ENCODE measurements around the gene LRRC61.
"Not testable (repeated sequence)": the region's sequence is repeated elsewhere in the genome, so short reads cannot be mapped to it uniquely, and the experiment has no call there.

Gene LRRC61

DNA sequence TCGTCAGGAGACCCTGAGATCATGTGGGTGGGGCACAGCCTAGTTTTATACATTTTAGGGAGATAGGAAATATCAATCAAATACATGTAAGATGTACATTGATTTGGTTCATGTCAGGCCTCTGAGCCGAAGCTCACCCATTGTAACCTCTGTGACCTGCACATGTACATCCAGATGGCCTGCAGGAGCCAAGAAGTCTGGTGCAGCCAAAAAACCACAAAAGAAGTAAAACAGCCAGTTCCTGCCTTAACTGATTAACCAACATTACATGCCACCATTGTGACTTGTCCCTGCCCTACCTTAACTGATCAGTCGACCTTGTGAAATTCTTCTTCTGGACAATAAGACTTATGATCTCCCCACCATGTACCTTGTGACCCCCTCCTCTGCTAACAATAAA is 16.0 kb upstream of the LRRC61 start:
- DNase-seq (ENCODE audit: low read depth in 3 of 3, low spot score in 1 of 3) = no peak

DNA sequence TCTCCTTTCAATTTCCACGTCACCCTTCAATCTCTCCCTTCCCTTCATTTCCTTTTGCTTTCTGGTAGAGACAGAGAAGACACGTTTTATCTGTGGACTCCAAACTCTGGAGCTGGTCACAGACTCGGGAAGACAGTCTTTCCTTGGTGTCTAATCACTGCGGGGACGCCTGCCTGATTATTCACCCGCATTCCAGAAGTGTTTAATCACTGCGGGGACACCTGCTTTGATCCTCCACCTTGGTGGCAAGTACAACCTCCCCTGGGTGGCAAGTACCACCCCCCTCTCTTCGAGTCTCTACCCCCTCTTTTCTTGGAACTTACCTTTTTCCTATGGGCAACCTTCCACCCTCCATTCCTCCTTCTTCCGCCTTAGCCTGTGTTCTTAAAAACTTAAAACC is 15.3 kb upstream of the LRRC61 start:
- DNase-seq (ENCODE audit: low read depth in 3 of 3, low spot score in 1 of 3) = no peak

- no peak for DNase-seq (ENCODE audit: low read depth in 3 of 3, low spot score in 1 of 3)
Observed at GRCh38 chr7:150308575-150308974, 14.6 kb upstream of the LRRC61 start.

DNA sequence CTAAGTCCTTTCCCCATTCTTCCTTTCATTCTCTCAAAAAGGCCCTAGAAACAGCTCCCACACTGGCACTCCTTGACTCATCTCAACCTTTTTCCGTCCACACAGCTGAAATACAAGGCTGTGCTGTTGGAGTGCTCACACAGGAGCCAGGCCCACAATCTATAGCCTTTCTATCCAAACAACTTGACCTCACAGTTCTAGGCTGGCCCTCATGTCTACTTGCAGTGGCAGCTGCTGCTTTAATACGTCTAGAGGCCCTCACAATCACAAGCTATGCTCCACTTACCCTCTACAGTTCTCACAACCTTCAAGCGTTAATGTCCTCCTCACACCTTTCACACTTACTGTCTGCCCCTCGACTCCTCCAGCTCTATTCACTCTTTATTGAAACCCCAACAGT is 12.0 kb upstream of the LRRC61 start:
- DNase-seq (ENCODE audit: low read depth in 3 of 3, low spot score in 1 of 3) = no peak

GRCh38 chr7:150311711-150312110 is 11.4 kb upstream of the LRRC61 start:
- DNase-seq (ENCODE audit: low read depth in 3 of 3, low spot score in 1 of 3) = no peak

- DNase-seq (ENCODE audit: low read depth in 3 of 3, low spot score in 1 of 3) = not testable (repeated sequence)
Observed at GRCh38 chr7:150312649-150313366, 10.3 kb upstream of the LRRC61 start.

DNA sequence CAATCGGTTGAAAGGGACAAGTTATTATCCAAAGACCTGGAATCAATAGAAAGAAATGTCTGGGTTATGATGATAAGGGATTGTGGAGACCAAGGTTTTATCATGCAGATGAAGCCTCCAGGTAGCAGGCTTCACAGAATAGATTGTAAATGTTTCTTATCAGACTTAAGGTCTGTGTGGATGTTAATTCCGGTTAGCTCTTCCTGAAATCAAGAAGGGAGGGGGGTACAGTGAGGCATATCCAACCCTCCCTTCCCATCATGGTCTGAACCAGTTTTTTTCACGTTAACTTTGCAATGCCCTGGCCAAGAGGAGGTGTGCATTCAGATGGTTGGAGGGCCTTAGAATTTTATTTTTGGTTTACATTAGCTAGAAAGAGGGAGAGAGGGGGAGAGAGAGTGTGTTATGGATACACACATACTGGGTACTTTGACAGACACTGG is 9.8 kb upstream of the LRRC61 start:
- DNase-seq (ENCODE audit: low read depth in 3 of 3, low spot score in 1 of 3) = no peak

GRCh38 chr7:150313870-150314269 is 9.3 kb upstream of the LRRC61 start:
- no peak for DNase-seq (ENCODE audit: low read depth in 3 of 3, low spot score in 1 of 3)

GRCh38 chr7:150314639-150315239 is 8.4 kb upstream of the LRRC61 start:
- DNase-seq (ENCODE audit: low read depth in 3 of 3, low spot score in 1 of 3) = no peak

DNA sequence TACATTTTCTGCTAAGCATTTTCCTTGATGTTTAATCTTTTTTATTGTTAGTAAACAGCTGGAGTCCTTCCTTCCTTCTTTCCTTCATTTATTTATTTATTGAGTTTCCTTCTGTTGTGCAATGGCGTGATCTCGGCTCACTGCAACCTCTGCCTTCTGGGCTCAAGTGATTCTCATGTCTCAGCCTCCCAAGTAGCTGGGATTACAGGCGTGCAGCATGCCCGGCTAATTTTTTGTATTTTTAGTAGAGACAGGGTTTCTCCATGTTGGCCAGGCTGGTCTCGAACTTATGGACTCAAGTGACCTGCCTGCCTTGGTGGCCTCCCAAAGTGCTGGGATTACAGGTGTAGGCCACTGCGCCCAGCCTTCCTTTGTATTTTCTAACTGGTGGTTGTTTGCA is 6.2 kb upstream of the LRRC61 start:
- DNase-seq (ENCODE audit: low read depth in 3 of 3, low spot score in 1 of 3) = not testable (repeated sequence)

DNA sequence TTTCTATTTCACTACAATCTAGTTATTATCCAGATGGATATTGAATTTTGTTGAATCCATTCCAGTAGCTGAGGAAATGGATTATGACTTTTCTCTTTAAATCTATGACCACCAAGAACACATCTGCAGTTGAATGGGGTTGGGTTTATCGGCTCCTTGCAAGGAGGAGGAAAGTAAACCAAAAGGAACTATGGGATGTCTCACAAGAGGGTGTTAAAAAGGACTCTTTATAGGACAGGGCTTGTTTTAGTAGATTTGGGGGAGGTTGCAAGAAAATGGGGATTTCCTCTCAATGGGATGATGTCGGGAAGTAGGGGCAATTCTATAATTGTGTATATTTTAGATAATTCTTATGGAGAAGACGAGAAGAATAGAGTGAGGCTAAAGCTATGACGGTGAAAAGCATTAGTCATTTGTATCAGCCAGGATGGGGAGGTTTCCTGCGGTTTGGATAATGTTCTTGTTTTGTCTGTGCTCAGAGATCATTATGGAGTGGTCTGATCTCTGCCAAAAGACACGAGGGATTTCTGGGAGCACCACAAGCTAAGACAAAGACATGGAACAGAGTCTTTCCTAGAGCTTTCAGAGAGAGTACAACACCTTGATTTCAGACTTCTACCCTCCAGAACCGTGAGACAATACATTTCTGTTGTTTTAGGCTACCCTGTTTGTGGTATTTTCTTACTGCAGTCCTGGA is 5.3 kb upstream of the LRRC61 start:
- no peak for DNase-seq (ENCODE audit: low read depth in 3 of 3, low spot score in 1 of 3)

DNA sequence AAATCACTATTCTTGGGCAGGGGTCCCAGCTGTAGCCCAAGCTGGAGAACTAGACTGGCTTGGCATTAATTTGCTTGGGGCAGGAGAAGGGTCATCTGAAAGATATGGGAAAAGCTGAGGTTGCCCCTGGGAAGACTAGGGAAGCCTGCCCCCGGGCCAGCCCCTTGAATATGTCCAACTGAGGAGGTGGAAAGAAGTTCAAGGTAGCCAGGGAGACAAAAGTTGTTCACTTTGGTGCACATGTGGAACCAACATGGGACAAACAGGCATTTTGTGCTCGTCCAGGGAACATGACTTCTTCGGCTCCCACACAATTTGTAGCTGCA is 1.4 kb upstream of the LRRC61 start:
- no peak for DNase-seq (ENCODE audit: low read depth in 3 of 3, low spot score in 1 of 3)

- no peak for DNase-seq (ENCODE audit: low read depth in 3 of 3, low spot score in 1 of 3)
Observed at GRCh38 chr7:150322114-150322832, 882 bp upstream of the LRRC61 start.

DNA sequence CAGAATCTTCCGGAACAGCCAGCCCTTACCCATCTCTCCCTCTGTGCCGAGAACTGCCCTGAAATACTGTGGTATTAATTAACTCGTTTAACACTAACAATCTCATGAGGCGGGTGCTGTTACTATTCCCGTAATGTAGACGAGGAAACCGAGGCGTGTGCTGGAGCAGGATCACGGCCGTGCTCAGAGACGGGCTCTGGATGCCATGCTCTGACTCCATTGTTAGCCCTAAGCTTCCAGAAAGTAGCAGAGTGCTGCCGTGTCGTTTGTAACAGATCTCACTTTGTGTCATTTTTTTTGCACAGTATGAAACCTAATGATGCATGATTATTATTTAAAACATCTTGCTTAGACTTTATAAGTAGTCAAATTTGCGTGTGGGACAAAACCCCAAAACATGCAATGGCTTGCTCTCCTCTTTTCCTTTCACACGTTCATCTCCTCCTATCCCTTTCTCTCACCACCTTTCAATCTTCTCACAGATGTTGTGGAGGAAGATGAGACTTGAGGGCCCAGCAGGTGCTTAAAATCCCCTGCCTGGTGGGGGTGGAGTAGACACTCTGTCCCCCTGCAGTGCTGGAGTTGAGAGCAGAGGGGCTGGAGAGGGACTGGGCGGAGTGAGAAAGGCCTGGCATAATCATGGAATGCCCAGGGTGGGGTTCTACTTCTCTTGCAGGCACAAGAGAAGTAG is 672 bp downstream of the LRRC61 start:
- DNase-seq (ENCODE audit: low read depth in 3 of 3, low spot score in 1 of 3) = no peak

DNA sequence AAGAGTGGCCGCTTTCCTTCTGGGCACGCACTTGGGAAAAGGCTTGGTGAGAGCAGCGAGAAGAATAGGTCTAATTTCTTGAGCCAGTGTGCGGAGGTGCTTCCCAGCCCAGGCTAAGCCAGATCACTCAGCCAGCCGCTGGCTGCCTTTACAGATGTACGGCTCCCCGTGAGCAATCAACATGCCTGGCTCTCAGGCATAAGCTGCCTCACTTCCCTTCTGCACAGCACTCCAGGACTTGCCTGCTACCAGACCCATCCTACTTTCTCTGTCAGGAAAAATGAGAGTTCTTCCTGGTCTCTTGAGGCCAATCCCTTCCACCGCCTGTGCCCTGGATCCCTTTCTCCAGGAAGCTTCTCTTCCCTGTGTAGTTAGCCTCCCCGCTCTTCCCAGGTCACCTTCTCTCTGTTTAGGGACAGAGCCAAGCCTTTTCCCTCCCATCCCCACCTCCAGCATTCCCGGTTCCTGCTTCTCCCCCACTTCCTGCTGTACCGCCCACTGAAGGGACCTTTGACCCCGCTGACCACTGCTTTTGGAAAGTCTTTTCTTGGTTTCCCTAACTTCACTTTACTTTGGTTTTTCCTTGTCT is 1.3 kb downstream of the LRRC61 start:
- no peak for DNase-seq (ENCODE audit: low read depth in 3 of 3, low spot score in 1 of 3)

- DNase-seq (ENCODE audit: low read depth in 3 of 3, low spot score in 1 of 3) = no peak
Observed at GRCh38 chr7:150325110-150325611, 2.0 kb downstream of the LRRC61 start.

DNA sequence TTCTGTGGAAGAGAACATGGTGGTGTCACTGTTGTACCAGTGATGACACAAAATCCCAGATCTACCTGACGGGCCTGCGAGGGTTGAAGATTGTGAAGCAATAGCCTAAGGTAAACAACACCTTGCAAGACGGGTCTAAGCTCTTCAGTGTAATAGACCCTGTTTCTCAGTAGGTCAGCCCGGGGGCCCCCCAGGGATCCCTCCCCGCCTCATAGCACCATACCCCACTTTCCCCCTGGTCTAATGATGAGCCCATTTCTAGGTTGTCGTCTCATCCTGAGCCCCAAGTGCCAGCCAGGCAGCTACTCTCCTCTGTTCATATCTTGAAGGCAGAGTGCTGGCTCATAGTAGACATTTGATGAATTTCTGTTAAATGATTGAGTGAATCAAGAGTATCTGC is 2.7 kb downstream of the LRRC61 start:
- DNase-seq (ENCODE audit: low read depth in 3 of 3, low spot score in 1 of 3) = no peak

- DNase-seq (ENCODE audit: low read depth in 3 of 3, low spot score in 1 of 3) = no peak
Observed at GRCh38 chr7:150326657-150327268, 3.6 kb downstream of the LRRC61 start.

DNA sequence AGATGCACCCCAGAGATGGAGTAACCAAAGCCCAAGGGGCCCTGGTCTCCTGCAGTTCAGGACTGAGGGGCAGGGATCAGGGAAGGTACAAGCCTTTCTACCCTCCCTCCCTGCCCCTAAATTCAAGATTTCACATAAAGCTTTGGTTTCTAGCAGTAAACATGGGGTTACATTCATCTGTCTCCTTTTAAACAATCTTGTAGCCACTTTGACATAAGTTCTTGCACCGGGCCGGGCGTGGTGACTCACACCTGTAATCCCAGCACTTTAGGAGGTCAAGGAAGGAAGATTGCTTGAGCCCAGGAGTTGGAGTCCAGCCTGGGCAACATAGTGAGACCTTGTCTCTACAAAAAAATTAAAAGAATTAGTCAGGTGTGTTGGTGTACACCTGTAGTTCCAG is 4.2 kb downstream of the LRRC61 start:
- DNase-seq (ENCODE audit: low read depth in 3 of 3, low spot score in 1 of 3) = no peak
